Measurements from ENCODE around the gene TRIM44.

DNA sequence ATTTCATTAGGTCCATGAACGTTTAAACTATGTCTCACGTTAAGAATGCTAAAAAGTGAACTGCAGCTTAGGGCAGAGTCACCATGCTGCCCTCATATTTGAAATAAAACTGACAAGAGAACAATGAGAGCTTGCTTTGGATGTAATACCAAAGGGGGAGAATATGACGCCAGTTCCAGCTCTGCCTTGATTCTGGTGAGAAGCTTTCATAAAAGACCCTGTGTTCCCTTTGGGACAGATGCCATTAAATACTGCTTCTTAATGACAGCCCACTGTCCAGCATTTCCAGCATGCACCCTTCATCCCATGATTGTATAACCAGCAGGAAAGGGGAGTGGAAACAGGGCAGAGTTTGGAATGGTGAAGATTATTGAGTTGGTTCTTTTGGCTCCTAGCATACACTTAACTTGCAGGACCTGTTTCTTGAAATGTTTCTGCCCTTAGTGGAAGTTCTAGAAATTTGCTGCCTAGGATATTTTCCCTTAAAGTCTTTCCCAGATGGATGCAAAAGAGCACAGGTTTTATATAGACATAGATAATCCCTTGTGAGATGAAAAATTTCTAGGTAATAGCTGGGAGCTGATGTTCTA lies 142.0 kb downstream of the TRIM44 start:
- TF ChIP-seq YY1 (IDR thresholded peaks at IDR 0.05; ENCODE audit: insufficient read depth, insufficient read length) (no peak), ZNF274 (IDR thresholded peaks at IDR 0.05; ENCODE audit: low read depth, low read length) (no peak), SUZ12 (IDR thresholded peaks at IDR 0.05; ENCODE audit: extremely low read depth, insufficient read depth, insufficient read length) (no peak)

All from NT2/D1 (cell line).